Hepatocyte (in vitro differentiated cells): ENCODE results near the gene IPP.

Experiments used
- EZH2 ChIP-seq: fragments of 200-600 bp; sonication (generic); IDR thresholded peaks from 2 replicates; pipeline ENCODE4 v1.6.1; 2016; ENCODE audit warnings: antibody characterized with exemption, mild to moderate bottlenecking, borderline replicate concordance
- EZH2phosphoT487 ChIP-seq: fragments of 200-600 bp; sonication (generic); IDR thresholded peaks from one replicate; pipeline ENCODE4 v1.6.1; 2018; ENCODE audit warnings: antibody characterized with exemption, mild to moderate bottlenecking, low read depth, moderate library complexity; ENCODE audit not compliant: unreplicated experiment, severe bottlenecking
- TF ChIP-seq, protein P1 (sequence below): fragments of 200-600 bp; sonication (generic); IDR thresholded peaks from 2 replicates; pipeline ENCODE4 v1.5.1; 2016; ENCODE audit warnings: antibody characterized with exemption, mild to moderate bottlenecking; ENCODE audit not compliant: poor library complexity

DNA sequence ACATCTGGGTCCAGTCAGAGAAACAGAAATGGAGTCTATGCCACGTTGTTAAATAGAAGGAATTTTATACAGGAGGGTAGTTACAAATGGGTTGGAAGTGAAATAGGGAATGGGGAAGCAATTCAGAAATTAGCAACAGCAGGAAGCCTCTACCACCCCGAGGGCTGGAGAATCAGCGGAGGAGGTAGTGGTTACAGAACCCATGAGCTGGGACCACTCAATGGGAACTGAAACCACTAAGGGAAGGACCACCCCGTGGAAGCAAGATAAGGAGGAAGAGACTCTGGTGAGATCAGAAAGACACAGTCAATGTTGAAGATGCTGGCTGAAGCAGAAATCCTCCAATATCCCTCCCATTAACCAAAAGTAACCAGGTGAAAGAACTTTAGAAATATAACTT, 37.5 kb upstream of the IPP start:
- TF ChIP-seq, protein P1, sequence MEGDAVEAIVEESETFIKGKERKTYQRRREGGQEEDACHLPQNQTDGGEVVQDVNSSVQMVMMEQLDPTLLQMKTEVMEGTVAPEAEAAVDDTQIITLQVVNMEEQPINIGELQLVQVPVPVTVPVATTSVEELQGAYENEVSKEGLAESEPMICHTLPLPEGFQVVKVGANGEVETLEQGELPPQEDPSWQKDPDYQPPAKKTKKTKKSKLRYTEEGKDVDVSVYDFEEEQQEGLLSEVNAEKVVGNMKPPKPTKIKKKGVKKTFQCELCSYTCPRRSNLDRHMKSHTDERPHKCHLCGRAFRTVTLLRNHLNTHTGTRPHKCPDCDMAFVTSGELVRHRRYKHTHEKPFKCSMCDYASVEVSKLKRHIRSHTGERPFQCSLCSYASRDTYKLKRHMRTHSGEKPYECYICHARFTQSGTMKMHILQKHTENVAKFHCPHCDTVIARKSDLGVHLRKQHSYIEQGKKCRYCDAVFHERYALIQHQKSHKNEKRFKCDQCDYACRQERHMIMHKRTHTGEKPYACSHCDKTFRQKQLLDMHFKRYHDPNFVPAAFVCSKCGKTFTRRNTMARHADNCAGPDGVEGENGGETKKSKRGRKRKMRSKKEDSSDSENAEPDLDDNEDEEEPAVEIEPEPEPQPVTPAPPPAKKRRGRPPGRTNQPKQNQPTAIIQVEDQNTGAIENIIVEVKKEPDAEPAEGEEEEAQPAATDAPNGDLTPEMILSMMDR: no peak
- no peak for TF ChIP-seq EZH2phosphoT487
- TF ChIP-seq EZH2: no peak
